Right ventricle myocardium inferior (tissue), 1 donor: ENCODE results near the gene HECTD2. TPM values are rescaled to one million over a fixed set of nuclear protein-coding genes. Genes with fewer than 3 reads are reported as not detected.
"Not testable (repeated sequence)": the region's sequence is repeated elsewhere in the genome, so short reads cannot be mapped to it uniquely, and the experiment has no call there.

Experiments
- ATAC-seq: fragments of 200-7000 bp; cut with Tn5 transposase; one replicate; pipeline ENCODE4 v1.9.1; 2020; ENCODE audit warnings: mild to moderate bottlenecking, moderate library complexity
- DNase-seq: peaks from one replicate; pipeline ENCODE4 v3.0.0; 2021; ENCODE audit errors: missing footprints
- intact Hi-C: fragments of 100-400 bp; cut with DNase I; formaldehyde crosslinking; loops from one replicate; pipeline ENCODE4 v1.11.0; 2022
- total RNA-seq: library from RNA; stranded (reverse); fragmentation: NEBNext Ultra II Directional; extraction: Animal tissue kit (Norgen Biotek cat#: 25700); gene quantifications from one replicate; pipeline ENCODE4 v1.2.1, GENCODE V29; 2021
- donor health status: DM: no; HTN: yes; CAD: no; lungs with severe emphysema.

The HECTD2 gene
- total RNA-seq, 1 donor from 2014 or later: 2.5 TPM

DNA sequence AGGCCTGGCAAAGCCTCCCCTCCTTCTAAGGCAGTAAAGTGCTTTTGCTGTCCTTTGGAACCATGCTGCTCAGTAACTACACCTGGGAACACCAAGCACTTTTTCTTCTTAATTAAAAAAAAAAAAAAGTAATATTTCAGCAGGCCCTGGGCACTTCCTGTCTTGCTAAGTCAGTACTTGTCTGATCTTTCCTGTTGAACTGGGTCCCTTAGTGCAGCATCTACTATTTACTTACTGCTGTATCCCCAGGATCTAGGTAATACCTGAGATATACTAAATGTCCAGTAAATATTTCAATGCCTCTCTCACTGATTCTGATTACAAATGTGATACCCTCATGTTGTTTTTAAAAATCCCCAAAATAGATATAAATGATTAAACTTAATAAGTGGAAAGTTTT, 145.3 kb downstream of the HECTD2 start:
- ATAC-seq (no peak), DNase-seq (no peak)
- intact Hi-C loops: loop anchor here (10.0 kb wide), 2 partner anchors 171 to 261 kb away; no protein-coding TSS in a partner anchor

GRCh38 chr10:91556691-91557566, 146.8 kb downstream of the HECTD2 start:
- no peak for DNase-seq
- ATAC-seq: no peak
- intact Hi-C loops: loop anchor here (10.0 kb wide), 2 partner anchors 172 to 262 kb away; no protein-coding TSS in a partner anchor

DNA sequence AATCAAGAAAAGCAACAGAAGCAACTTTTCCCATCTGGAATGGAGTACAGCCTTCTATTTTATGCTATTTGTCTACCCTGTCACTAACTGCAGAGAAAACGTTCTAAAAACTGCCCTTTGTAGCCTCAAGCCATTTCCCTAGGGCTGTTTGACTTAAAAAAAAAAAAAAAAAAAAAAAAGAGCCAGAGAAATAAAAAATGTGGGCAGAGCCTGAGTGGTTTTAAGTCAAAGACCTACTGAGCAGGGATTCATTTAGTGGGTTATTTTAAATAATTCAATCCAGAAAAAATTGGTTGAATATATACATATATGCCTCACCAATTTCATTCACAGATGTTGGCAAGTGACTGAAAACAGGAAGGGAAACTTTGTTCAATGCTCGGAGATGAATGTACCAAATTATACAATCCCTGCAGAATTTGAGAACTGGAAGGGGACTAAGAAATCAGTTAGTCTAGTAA, 147.5 kb downstream of the HECTD2 start:
- intact Hi-C loops: loop anchor here (10.0 kb wide), 2 partner anchors 173 to 263 kb away; no protein-coding TSS in a partner anchor
- DNase-seq: no peak
- ATAC-seq: no peak

GRCh38 chr10:91558473-91558872, 148.3 kb downstream of the HECTD2 start:
- ATAC-seq (no peak), DNase-seq (no peak)
- intact Hi-C loops: loop anchor here (10.0 kb wide), 2 partner anchors 174 to 264 kb away; no protein-coding TSS in a partner anchor

DNA sequence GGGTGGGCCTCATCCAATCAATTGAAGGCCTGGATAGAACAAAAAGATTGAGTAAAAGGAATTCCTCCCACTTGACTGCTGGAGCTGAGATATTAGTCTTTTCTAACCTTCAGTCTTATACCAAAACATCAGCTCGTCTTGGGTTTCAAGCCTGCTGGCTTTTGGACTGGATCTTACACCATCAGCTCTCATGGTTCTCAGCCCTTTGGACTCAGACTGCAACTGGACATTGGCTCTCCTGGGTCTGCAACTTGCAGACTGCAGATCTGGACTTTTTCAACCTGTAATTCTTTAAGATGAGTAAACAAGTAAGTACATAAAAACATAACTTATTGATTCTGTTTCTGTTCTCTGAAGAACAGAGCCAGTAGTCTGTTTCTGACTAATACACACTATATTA, 149.0 kb downstream of the HECTD2 start:
- intact Hi-C loops: loop anchor here (10.0 kb wide), 2 partner anchors 174 to 264 kb away; no protein-coding TSS in a partner anchor
- no peak for DNase-seq
- no peak for ATAC-seq

GRCh38 chr10:91559750-91560149, 149.6 kb downstream of the HECTD2 start:
- DNase-seq (no peak), ATAC-seq (no peak)
- intact Hi-C loops: loop anchor here (10.0 kb wide), 2 partner anchors 175 to 265 kb away; no protein-coding TSS in a partner anchor

GRCh38 chr10:91560827-91561226, 150.7 kb downstream of the HECTD2 start:
- DNase-seq, intact Hi-C loops, ATAC-seq: not testable (repeated sequence)

DNA sequence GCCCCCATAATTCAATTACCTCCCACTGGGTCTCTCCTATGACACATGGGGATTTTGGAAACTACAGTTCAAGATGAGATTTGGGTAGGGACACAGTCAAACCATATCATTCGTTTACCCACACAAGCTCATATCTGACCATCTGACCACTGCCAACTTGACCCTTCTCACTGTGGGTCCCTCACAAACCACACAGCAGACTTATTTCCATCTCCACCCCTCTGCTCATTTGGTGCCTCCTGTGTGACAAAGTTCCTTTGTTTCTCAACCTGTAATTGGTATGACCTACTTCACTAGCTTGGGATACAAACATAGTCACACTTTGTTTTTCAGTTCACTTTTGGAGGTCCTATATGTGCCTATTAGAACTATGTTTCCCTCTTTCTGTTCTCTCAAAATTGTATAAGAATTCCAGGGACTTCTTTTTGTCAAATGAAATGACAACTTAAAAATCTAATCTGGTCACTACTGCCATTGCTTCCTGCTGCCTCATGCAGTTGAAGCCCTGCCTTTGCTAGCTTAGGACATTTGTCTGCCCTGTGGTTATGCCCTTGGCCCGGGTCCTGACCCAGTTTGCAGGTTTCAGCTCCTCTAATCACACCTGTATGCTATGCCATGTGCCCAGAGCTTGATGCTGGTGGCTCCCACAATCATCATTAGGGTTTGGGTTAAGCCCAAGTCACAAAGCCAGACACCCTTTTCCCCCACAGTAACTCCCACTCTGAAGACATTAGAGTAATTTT, 152.9 kb downstream of the HECTD2 start:
- no peak for DNase-seq
- intact Hi-C loops: no loop called here
- no peak for ATAC-seq

DNA sequence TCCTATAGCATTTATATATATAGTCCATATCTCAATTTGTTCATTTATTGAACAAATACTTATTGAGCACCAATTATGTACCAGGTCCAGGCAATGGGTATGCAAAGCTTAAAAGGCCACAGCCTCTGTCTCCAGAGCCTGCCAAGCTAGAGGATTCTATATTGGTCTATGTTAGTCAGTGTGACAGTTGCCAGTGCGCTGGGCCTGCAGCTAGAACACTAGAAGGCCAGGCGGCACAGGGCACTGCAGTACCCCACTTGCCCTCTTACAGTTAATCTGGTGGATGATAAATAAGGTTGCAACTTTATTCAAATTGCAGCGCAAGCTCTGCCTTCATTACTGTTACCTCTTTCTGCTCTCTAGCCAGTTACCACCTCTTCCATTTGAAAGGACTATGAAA, 153.9 kb downstream of the HECTD2 start:
- DNase-seq (no peak), ATAC-seq (peak; percentile 75)
- intact Hi-C loops: no loop called here

Other genes starting within 250 kb of the HECTD2 start
- gene PCGF5, start 189.7 kb upstream of the HECTD2 start, total RNA-seq: 63.2 TPM
- 137 TPM for gene PPP1R3C, start 222.7 kb downstream of the HECTD2 start, total RNA-seq